GM18517 (cell line): ENCODE data around the gene TRIO.

Source experiments
- ATAC-seq: cut with Tn5 transposase; IDR thresholded peaks from one replicate; pipeline ENCODE4 v1.9.1; 2021; ENCODE audit warnings: mild to moderate bottlenecking, moderate library complexity; ENCODE audit not compliant: unreplicated experiment

Gene TRIO

GRCh38 chr5:14492331-14492964, 349.3 kb downstream of the TRIO start:
- no peak for ATAC-seq

- no peak for ATAC-seq
These were observed 352.2 kb downstream of the TRIO start for GRCh38 chr5:14495301-14495700.

- no peak for ATAC-seq
These were observed 354.2 kb downstream of the TRIO start for GRCh38 chr5:14497311-14497710.

GRCh38 chr5:14501353-14502293, 358.5 kb downstream of the TRIO start:
- no peak for ATAC-seq

GRCh38 chr5:14502294-14502690, 359.1 kb downstream of the TRIO start:
- no peak for ATAC-seq

GRCh38 chr5:14503017-14503680, 360.0 kb downstream of the TRIO start:
- ATAC-seq, result no peak

GRCh38 chr5:14503681-14504331, 360.7 kb downstream of the TRIO start:
- ATAC-seq, result no peak

GRCh38 chr5:14504332-14504727, 361.2 kb downstream of the TRIO start:
- no peak for ATAC-seq

- ATAC-seq, result no peak
These were observed 361.7 kb downstream of the TRIO start for GRCh38 chr5:14504816-14505215.

- ATAC-seq, result no peak
These were observed 362.4 kb downstream of the TRIO start for GRCh38 chr5:14505310-14506139.

- no peak for ATAC-seq
These were observed 363.0 kb downstream of the TRIO start for GRCh38 chr5:14506140-14506538.

- ATAC-seq, result no peak
These were observed 363.5 kb downstream of the TRIO start for GRCh38 chr5:14506661-14507060.

- ATAC-seq, result no peak
These were observed 364.2 kb downstream of the TRIO start for GRCh38 chr5:14507156-14507941.

GRCh38 chr5:14508046-14508445, 364.9 kb downstream of the TRIO start:
- ATAC-seq, result no peak

- no peak for ATAC-seq
These were observed 366.4 kb downstream of the TRIO start for GRCh38 chr5:14509556-14509955.

GRCh38 chr5:14510156-14510734, 367.1 kb downstream of the TRIO start:
- ATAC-seq, result no peak

- ATAC-seq, result no peak
These were observed 367.7 kb downstream of the TRIO start for GRCh38 chr5:14510880-14511279.

GRCh38 chr5:14512574-14512973, 369.4 kb downstream of the TRIO start:
- no peak for ATAC-seq

GRCh38 chr5:14513266-14513665, 370.1 kb downstream of the TRIO start:
- ATAC-seq, result no peak
